ENCODE results near the gene FHAD1. TPM values are rescaled to one million over a fixed set of nuclear protein-coding genes. Genes with fewer than 3 reads are reported as not detected.

Gene FHAD1
- total RNA-seq, 2 donors from 2014 or later: 0.27 to 6.5 TPM

DNA sequence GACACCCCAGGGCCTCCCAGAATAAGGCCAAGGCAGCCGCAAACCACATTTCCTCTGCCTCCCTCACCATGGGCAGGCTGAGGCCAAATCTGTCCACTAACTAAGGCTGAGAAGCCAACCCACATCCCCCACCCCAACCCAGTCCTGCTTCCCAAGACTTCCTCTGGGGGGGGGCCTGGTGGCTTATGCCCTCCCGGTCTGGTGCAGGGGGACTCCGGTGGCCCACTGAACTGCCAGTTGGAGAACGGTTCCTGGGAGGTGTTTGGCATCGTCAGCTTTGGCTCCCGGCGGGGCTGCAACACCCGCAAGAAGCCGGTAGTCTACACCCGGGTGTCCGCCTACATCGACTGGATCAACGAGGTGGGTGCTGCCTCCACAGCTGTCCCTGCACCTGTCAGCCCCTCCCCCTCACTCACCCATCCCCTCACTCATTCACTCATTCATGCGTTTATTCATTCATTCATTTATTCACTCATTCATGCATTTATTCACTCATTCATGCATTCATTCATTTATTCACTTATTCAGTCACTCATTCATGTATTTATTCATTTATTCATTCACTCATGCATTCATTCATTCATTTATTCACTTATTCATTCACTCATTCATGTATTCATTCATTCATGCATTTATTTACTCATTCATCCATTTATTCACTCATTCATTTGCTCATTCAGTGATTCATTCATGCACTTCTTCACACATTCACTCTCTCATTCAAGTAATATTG is 198.5 kb downstream of the FHAD1 start:
- TF ChIP-seq POLR2AphosphoS5 (IDR thresholded peaks at IDR 0.05) (no peak), POLR2A (IDR thresholded peaks at IDR 0.05) (no peak)
- TF ChIP-seq, protein P1, sequence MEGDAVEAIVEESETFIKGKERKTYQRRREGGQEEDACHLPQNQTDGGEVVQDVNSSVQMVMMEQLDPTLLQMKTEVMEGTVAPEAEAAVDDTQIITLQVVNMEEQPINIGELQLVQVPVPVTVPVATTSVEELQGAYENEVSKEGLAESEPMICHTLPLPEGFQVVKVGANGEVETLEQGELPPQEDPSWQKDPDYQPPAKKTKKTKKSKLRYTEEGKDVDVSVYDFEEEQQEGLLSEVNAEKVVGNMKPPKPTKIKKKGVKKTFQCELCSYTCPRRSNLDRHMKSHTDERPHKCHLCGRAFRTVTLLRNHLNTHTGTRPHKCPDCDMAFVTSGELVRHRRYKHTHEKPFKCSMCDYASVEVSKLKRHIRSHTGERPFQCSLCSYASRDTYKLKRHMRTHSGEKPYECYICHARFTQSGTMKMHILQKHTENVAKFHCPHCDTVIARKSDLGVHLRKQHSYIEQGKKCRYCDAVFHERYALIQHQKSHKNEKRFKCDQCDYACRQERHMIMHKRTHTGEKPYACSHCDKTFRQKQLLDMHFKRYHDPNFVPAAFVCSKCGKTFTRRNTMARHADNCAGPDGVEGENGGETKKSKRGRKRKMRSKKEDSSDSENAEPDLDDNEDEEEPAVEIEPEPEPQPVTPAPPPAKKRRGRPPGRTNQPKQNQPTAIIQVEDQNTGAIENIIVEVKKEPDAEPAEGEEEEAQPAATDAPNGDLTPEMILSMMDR (IDR thresholded peaks at IDR 0.05): no peak
- H3K4me3 ChIP-seq: no peak overlapping the region
- no peak for DNase-seq (ENCODE audit: low spot score)
- H3K27me3 ChIP-seq (replicated peaks; ENCODE audit: insufficient read depth): no peaks in the 10 kb centered on the region
- 82% methylated on average over 14 of the region's 14 CpGs for WGBS
- no peaks in the 10 kb centered on the region for H3K9me3 ChIP-seq
- no peaks in the 10 kb centered on the region for H3K36me3 ChIP-seq
- no peak overlapping the region for H3K27ac ChIP-seq
- intact Hi-C loops (cut with DNase I): no loop called here
- H3K4me1 ChIP-seq (replicated peaks): no peaks in the 10 kb centered on the region

DNA sequence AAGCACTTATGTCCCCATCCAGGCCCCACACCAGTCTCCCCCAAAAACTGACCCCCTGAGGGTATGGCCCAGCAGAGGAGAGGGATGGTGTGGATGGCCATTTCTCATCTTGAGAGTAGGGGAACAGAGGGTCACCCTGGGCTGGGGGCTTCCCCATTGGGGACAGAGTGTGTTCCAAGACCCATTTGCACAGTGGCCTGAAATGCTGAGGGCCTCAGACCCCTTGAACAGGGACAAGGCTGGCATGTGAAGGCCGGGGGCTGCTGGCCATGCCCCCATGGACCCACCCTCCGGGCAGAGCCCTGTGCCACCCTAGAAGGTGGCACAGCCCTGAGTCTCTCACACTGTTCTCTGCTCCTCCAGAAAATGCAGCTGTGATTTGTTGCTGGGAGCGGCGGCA is 199.2 kb downstream of the FHAD1 start:
- no peak overlapping the region for H3K27ac ChIP-seq
- H3K9me3 ChIP-seq: no peaks in the 10 kb centered on the region
- TF ChIP-seq, protein P1 (IDR thresholded peaks at IDR 0.05): no peak
- no peak for TF ChIP-seq POLR2AphosphoS5 (IDR thresholded peaks at IDR 0.05)
- TF ChIP-seq POLR2A (IDR thresholded peaks at IDR 0.05): no peak
- intact Hi-C loops (cut with DNase I): no loop called here
- 89% methylated on average over 4 of the region's 4 CpGs for WGBS
- H3K27me3 ChIP-seq (replicated peaks; ENCODE audit: insufficient read depth): no peaks in the 10 kb centered on the region
- H3K4me3 ChIP-seq: no peak overlapping the region
- no peaks in the 10 kb centered on the region for H3K36me3 ChIP-seq
- no peak for DNase-seq (ENCODE audit: low spot score)
- no peaks in the 10 kb centered on the region for H3K4me1 ChIP-seq (replicated peaks)

Other genes with a start within 250 kb of the FHAD1 start
- 10 to 100 TPM in 1 of 2 donors, 1 to 10 TPM in 1; 9.8 to 17.6 TPM for gene TMEM51, start 93.5 kb upstream of the FHAD1 start, total RNA-seq
- 100 to 1,000 TPM in 1 of 2 donors, 10 to 100 TPM in 1; 69.9 to 281 TPM for gene EFHD2, start 162.7 kb downstream of the FHAD1 start, total RNA-seq
- gene CTRC, start 191.2 kb downstream of the FHAD1 start, total RNA-seq: not detected
- 1 to 10 TPM in 1 of 2 donors, not detected in 1; 5.4 TPM for gene CELA2A, start 209.5 kb downstream of the FHAD1 start, total RNA-seq
- 1 to 10 TPM in 1 of 2 donors, not detected in 1; 1.1 TPM for gene CELA2B, start 228.9 kb downstream of the FHAD1 start, total RNA-seq

Measured in prostate gland (tissue), 2 donors.